Measurements from ENCODE around the gene ANKRD28.
A peak's percentile ranks its signal among the peaks of the same experiment; 100 is the strongest.
"Not testable (repeated sequence)": the region's sequence is repeated elsewhere in the genome, so short reads cannot be mapped to it uniquely, and the experiment has no call there.

The ANKRD28 gene

GRCh38 chr3:15797642-15798303 lies at the start of gene ANKRD28:
Gene ANKRD28, minus strand, starts transcription at chr3:15797979. Its CDS starts 1,458 bp downstream, at chr3:15796521.
- DNase-seq = peak; percentile 95

DNA sequence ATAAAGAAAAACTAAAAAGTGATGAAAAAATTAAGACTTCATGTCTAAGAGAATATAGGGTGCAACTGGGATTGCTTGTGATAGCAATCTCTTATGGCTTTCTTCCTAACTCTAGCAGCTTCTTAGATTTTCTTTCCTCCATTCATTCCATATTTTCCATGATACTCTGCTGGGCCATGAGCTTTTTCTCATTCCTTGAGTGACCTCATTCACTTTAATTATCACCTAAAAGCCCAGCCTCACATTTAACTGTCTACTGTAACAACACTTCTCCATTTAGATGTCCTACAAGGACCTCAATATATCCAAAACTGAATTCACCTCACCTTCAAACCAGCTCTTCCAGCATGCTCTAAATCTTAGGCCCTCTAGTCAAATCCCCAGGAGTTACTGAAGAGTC lies 49.5 kb upstream of the ANKRD28 start:
- DNase-seq = no peak

DNA sequence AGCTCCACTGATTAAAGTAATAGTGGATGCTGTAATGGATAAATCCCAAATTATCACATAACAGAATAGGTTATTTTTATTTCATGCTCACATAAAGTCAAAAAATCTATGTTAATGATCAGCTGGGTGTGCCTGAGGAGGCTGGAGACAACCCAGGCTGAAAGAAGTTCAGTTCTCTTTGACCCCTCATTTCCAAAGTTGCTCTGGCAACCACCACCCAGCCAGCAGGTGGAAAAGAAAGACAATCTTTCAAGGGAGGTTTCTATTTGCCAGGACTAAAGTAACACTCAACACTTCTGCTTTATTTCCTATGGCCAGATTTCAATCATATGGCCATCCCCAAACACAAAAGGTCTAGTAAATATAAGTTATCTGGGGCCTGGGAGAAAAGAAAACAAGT lies 48.8 kb upstream of the ANKRD28 start:
- DNase-seq = no peak

- no peak for DNase-seq
Observed at GRCh38 chr3:15845475-15845874, 47.7 kb upstream of the ANKRD28 start.

DNA sequence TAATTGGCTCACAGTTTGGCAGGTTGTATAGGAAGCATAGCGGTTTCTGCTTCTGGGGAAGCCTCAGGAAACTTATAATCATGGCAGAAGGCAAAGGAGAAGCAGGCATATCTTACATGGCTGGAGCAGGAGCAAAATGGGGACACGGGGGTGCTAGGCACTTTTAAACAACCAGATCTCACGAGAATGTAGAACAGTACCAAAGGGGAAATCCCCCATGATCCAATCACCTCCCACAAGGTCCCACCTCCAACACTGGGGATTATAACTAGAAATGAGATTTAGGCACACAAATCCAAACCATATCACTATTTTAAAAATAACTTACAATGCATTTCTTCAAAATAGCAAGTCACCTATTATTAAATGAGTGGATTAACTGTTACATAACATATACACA lies 47.1 kb upstream of the ANKRD28 start:
- DNase-seq = no peak

GRCh38 chr3:15841091-15841973 lies 43.6 kb upstream of the ANKRD28 start:
- DNase-seq = not testable (repeated sequence)

DNA sequence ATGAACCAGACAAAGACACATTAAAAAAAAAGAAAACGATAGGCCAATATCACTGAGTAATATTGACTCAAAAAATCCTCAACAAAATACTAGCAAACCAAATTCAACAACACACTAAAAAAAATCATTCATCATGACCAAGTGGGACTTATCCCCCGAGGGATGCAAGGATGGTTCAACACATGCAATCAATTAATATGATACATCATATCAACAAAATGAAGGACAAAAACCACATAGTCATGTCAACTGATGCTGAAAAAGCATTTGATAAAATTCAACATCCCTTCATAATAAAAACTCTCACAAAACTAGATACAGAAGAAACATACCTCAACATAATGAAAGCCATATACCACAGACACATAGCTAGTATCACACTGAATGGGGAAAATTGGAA lies 41.8 kb upstream of the ANKRD28 start:
- DNase-seq = no peak

DNA sequence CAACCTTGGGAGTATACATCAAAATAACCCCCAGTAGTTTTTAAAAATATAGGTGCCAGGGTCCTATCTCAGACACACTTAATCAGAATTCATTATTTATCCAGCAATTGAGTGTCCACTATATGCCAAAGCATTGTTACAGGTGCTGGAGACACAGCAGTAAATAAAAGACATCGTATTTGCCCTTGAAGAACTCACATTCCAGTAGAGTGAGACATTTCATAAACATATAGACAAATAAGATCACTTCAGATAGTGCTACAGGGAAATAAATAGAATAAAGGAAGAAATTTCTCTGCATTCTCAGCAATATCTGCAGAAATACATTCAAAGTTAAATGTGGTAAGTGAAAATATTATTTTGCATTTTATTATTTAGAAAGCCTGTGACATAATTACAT lies 34.1 kb upstream of the ANKRD28 start:
- no peak for DNase-seq

DNA sequence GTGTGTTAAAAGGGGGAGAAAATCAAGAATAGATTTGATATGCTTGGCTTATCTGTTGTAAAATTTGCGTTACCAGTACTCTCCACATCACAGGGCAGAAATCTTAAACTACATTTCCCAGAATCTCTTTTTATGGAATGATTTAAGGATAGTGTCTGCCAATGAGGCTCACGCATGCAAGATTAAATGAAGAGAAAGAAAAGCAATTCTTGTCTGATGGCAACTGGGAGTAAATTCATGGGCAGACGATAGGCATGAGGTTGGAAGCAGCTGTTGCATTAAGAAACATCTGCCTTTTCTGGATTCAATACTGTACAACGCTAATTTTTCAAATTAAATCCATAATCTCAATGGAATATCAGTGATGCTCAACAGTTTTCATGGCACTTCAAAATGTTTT lies 27.2 kb upstream of the ANKRD28 start:
- no peak for DNase-seq

DNA sequence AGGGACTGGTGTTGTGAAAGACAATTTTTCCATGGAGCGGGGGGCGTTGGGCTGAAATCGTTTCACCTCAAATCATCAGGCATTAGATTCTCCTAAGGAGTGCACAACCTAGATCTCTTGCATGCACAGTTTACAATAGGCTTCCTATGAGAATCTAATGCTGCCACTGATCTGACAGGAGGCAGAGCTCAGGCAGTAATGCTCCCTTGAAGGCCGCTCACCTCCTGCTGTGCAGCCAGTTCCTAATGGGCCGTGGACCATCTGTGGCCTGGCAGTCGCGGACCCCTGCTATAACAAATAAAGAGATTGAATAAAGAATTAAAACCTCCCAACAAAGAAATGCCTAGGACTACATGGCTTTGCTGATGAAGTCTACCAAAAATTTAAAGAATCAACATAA lies 25.3 kb upstream of the ANKRD28 start:
- DNase-seq = no peak

- no peak for DNase-seq
Observed at GRCh38 chr3:15822281-15822680, 24.5 kb upstream of the ANKRD28 start.

DNA sequence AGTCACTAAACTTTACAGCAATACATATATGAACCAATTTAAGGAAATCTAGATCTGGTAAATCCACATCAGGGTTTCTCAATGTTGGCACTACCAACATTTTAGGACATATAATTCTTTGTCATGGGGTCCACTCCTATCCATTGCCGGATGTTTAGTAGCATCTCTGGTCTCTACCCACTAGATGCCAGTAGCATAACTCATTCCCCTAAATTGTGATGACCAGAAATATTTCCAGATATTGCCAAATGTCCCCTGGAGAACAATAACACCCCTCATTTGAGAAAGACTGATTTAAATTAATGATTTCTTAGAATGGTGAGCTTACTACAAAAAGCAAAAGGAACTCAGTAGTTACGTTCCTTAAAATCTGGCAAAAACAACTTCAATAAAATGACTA lies 23.1 kb upstream of the ANKRD28 start:
- DNase-seq = peak; percentile 34

DNA sequence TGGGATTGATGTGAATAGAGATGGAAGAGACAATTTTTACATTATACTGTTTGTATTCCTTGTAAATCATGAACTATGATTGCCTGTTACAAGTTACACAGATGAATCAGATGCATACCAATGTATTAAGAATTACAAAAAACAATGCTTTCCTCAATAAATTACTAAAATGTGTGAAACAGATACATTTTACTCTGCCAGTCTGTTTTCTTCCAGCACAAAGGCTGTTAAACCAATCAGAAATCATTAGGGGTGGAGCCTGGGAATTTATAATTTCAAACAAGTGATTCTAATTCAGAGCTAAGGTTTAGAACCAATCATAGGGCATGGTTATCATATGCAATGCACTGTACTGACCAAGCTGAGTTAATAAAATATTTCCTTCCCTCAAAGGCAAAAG lies 21.8 kb upstream of the ANKRD28 start:
- no peak for DNase-seq

GRCh38 chr3:15819043-15819442 lies 21.3 kb upstream of the ANKRD28 start:
- no peak for DNase-seq

- DNase-seq = peak; percentile 70
Observed at GRCh38 chr3:15815696-15816095, 17.9 kb upstream of the ANKRD28 start.

GRCh38 chr3:15813079-15813478 lies 15.3 kb upstream of the ANKRD28 start:
- not testable (repeated sequence) for DNase-seq

DNA sequence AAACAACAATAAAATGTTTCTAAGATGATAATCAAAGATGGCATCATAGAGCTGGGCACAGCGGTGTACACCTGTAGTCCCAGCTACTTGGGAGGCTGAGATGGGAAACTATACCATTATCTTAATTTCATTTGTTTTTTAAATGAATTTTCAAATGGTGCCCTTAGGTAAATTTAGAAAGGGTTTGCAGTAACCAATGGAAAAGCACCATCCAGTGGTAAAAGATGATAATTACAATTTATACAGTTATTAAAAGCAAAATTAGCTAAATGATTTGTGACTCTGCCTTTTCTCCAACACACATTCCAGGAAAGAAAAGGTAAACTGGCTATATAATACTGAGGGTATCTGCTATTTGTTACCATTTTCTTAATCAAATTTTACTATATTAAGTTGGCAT lies 14.4 kb upstream of the ANKRD28 start:
- peak; percentile 27 for DNase-seq

- no peak for DNase-seq
Observed at GRCh38 chr3:15810702-15811101, 12.9 kb upstream of the ANKRD28 start.

DNA sequence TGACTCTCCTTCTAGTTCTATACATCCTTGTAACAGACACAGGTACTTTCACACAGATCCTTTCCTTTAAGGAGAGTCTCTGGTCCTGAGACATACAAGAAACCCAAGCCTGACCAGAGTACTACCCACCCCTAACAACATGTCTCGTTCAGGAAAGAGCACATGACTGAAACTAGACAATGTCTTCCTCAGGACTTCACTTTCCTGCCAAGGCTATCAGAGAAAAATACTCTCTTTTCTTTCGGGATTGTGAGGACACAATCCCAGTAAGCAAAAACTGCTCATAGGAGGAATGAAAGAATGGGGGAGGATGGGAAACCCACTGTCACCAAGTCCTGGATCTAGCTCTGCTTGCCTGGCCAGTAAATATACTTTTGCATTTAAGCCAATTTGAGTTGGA lies 11.5 kb upstream of the ANKRD28 start:
- DNase-seq = no peak

- DNase-seq = no peak
Observed at GRCh38 chr3:15808679-15809310, 11.0 kb upstream of the ANKRD28 start.

GRCh38 chr3:15805756-15806266 lies 8.0 kb upstream of the ANKRD28 start:
- peak; percentile 71 for DNase-seq

DNA sequence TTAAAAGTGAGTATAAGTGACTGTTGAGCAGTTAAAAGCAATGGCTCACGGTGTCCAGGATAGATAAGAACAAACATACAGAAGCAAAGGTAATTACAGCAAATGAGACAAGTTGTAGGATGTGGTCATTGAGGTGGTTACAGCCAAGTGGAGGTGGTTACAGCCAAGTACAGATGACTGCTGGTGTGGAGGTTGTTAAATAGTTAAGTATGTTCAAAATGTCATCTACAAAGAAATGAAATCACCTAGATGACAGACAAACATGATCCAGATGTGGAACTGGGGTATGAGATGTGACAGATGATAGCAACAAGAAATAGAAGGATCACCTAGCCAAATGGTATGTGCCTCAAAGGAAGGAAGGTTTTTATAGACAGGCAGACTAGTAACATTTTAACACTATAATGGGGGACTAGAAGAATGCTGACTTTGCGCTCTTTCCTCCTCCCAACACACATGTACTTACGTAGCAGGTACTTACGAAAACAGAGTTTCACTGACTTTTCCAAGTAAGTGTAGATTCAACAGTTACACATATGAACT lies 6.8 kb upstream of the ANKRD28 start:
- no peak for DNase-seq

DNA sequence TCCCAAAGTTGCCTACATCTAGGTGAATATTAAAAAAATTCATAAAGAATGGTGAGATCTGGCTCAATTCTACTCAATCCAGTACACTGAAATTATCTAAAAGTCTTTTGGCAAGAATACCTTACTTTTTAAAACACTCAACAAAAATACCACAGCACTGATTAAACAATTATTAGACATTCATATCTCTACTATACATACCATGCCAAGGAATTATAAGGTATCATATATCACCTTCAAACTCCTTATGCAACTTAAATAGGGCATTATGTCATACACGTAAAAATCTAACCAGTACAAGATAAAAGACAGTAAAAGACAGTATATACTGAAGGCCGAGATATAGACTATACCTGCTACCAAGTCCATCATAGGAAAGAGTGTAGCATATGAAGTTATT lies 6.1 kb upstream of the ANKRD28 start:
- DNase-seq = no peak

All from EL (cell line).